ENCODE measurements around the gene SPATA31D1.
"Not testable (repeated sequence)": the region's sequence is repeated elsewhere in the genome, so short reads cannot be mapped to it uniquely, and the experiment has no call there.

Gene SPATA31D1

DNA sequence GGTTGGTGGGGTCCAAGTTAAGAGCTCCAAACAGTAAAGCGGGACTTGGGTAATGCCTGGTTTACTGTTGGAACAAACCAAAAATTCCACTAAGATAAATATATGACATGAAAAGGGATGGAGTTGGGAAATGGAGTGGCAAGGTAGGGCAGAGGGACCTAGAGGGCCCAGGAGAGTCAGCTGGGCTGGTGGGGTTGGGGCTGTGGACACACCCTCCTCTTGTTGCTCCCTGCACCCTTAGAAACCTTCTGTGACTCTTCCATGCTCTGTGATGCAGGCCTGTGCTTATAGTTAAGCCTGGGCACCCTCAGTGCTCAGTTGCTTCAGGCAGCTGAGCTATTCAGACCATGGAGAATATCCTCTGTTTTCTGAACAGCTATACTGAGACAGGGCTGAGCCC is at the start of gene SPATA31D1:
Gene SPATA31D1, plus strand, starts transcription at position 301 of the 400 bp plus-strand sequence. Its CDS starts 47 bp downstream, at position 348.
- DNase-seq, result not testable (repeated sequence)

DNA sequence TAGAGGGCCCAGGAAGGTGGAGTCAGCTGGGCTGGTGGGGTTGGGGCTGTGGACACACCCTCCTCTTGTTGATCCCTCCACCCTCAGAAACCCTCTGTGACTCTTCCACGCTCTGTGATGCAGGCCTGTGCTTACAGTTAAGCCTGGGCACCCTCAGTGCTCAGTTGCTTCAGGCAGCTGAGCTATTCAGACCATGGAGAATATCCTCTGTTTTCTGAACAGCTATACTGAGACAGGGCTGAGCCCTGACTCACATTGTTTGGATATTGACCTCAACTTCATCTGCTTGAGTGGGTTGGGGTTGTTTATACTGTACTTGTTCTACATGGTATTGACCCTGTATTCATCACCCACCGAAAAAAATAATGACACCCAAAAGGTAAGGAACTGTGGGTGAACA is 45.2 kb upstream of the SPATA31D1 start, which contains the start of gene SPATA31D3:
Gene SPATA31D3, plus strand, starts transcription at position 108 of the 400 bp plus-strand sequence. Its CDS starts 86 bp downstream, at position 194.
- DNase-seq, result not testable (repeated sequence)

DNA sequence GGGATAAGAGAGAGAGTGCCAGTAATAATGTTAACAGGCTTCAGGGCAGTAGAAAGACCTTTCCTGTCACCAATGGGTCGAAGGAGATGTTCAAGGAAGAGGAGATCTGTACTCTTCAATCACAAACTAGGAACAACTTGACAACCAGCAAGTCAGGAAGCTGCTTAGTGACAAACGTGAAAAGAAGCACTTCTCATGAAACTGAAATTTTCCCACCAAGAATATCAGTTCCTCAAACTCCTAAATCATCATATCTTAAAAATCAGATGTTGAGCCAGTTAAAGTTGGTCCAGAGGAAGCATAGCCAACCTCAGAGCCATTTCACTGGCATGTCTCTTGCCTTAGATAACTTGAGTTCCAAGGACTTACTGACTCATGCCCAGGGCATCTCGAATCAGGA is 39.9 kb upstream of the SPATA31D1 start:
- not testable (repeated sequence) for DNase-seq

DNA sequence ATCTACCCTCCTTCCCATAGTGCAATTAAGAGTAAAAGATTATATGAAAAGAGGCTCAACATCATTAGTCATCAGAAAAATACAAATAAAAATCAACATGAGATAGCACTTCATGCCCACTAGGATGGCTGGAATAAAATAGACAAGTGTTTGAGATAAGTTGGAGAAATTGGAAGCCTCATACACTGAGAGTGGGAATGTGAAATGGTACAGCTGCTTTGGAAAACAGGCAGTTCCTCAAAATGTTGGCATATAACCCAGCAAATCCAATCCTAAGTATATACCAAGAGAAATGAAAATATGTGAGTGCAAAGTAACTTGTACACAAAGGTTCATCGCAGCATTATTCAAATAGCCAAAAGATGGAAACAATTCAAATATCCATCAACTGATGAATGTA is 35.5 kb upstream of the SPATA31D1 start:
- DNase-seq, result no peak

DNA sequence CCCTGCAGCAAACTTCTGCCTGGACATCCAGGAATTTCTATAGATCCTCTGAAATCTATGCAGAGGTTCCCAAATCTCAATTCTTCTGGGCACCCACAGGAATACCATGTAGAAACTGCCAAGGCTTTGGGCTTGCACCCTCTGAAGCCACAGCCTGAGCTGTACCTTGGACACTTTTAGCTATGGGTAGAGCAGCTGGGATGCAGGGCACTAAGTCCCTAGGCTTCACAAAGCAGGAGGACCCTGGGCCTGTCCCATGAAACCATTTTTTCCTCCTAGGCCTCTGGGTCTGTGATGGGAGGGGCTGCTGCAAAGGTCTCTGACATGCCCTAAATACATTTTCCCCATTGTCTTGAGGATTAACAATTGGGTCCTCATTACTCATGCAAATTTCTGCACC is 32.9 kb upstream of the SPATA31D1 start:
- no peak for DNase-seq

DNA sequence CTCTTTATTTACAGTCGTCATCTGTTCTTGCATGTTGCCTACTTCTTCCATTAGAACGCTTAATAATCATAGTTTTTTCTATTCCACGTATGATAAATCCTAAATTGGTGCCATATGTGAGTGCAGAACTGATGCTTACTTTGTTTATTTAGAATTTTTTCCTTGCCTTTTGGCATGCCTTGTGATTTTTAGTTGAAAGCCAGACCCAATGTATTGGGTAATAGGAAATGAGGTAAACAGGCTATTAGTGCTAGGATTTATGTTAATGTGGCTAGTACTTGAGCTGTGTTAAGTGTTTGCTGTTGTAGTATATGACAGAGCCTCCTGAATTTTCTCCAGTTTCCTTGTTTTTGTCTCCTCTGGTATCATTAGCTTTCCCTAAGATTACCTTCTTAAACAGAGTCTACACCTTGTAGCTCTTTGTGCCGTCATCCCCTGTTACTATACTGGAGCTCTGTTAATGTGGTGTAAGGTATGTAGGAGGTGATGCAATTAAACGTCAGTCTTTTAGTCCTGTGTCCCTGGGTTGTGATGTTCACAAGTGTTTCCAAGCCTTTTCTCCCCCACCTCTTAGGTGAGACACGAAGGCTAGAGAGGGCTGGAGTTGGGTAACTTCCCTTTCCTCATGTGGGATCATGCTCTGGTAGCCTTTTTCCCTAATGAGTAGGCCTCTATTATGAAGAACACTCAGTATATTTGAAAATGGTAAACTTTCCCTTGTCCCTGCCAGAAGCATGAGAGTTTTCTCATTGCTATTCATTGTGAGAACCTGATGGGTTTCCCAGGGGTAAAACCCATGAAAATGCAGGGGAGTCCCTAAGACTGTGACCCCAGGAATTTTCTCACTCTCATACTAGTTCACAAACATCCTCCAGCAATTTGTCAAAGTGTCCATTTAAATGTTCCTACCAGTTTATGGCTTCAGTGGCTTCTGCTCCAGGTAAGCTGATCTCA is 24.1 kb upstream of the SPATA31D1 start:
- no peak for DNase-seq

DNA sequence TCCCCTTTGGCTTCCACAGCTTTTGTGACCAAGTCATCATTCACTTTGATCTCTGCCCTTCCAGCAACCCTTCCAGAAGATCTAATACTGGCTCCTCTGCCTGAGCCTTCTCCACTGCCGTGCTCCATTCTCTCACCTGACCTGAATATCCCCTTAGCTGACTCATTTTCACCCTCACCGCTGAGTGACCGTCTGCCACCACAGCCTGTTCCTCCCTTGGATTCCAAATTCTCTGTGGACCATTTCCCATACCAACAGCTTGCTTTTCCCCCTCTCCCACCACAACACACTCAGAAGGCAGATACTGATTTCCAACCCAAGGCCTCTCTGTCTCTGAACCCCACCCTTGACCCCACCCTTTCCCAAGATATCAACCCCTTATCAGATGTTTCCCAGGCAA is 20.5 kb upstream of the SPATA31D1 start:
- no peak for DNase-seq

DNA sequence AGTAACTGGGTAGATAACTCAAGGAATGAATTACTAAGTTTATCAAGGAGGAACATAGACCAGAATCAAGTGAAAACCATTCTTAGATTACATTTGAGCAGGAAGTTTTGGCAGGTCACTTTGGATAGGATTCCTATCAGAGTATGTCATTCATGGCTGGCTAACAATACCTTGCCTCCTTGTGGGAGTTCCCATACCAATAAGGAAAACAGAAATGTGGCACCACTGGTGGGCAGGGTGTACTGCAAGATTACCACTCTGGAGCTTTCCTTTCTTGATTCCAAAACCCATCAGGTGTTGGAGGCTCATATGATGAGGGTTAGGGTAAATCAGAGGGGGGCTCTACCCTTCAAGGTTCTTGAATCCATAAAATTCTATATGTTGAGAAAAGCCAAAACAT is 18.6 kb upstream of the SPATA31D1 start:
- no peak for DNase-seq

DNA sequence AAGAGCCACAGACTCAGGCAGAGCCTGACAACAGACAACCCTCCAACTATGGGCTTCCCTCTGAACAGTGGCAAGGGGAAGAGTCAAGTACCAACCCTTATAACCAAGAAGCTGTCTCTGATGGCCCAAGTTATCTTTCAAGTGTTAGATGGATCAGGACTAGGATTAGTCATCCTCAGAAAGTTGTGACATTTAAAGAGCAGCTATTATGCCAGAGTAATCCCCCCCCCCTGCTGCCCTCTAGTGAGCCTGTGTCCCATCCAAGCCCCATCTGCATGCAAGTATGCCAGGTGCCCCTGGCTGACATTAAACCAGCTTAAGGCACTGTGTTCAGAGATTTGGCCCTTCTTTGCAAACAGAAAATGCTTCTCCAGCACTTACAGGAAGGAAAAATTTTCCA is 16.8 kb upstream of the SPATA31D1 start:
- DNase-seq, result no peak

DNA sequence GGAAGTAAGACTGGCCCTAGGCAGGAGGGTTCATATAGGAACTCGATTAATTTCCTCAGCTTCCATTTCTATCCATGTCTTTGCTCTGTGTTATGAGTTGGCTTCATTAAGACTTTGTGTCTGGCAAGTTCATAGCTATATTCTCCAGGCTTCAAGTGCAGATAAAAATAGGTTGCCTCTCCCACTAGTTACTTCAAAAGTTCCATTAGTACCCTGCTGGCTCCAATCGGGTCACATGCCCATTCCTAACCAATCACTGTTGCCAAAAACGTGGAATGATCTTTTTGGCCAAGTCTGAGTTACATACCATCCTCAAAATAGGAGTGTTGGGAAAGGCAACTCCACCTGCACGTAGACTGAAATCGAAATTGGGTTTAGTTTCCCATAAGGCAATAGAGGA is 13.8 kb upstream of the SPATA31D1 start:
- DNase-seq, result no peak

DNA sequence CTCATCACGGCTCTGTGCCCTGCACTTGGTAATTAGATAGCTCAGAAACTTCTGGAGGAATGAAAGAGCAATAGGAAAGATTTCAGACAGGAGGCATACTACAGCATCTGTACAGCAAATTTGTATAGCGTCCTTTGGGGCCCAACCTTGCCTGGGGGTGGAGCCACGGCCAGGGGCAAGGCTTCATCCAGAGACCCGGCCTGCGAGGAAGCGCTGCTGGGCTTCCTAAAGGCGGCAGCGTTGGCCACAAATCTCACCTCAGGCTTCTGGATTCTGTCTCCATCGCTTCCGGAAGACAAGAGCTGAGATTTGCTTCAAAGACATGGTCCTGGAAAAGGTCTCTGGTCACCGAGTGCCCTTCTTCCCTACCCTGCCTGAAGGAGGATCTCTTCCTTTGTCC is 12.2 kb upstream of the SPATA31D1 start:
- DNase-seq, result no peak

DNA sequence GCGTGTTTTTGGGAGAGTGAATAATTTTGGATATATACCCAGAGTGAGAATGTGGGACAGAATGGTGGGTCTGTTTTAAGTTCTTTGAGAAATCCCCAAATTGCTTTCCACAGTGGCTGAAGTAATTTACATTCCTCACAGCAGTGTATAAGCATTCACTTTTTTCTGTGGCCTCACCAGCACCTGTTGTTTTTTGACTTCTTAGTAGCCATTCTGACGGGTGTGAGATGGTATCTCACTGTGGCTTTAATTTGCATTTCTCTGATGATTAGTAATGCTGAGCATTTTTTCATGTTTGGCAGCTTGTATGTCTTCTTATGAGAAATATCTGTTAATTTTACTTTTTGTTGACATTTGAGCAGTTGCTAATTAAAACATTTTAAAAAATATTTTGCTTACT is 9.4 kb upstream of the SPATA31D1 start:
- DNase-seq, result no peak

DNA sequence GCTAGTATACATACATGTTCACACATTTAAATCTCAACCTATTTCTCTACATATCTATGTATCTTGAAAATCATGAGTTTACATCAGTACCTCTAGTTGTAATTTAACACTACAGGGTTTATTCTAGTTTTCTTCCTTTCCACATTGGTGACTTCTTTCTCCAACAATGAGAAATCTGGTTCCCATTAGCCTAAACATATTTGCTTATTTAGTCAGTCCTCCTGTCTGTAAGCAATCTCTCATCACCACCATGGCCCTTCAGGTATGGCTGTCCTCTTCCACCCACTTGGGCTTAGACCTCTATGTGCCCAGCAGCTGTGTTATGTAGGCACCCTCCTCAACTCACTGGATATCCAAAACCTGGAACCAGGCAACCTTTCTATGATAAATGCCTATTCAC is 8.0 kb upstream of the SPATA31D1 start:
- no peak for DNase-seq

DNA sequence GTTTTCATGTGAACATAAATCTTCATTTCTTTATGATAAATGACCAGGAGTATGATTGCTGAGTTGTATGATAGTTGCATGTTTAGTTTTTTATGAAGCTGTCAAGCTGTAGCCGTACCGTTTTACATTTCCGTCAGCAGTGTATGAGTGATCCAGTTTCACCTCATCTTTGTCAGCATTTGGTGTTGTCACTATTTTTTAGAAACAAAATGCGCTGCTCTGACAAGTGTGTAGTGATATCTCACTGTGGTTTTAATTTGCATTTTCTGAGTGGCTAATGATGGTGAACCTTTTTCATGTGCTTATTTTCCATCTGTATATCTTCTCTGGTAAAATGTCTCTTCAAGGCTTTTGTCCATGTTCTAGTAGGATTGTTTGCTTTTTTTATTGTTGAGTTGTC is 6.7 kb upstream of the SPATA31D1 start:
- no peak for DNase-seq

DNA sequence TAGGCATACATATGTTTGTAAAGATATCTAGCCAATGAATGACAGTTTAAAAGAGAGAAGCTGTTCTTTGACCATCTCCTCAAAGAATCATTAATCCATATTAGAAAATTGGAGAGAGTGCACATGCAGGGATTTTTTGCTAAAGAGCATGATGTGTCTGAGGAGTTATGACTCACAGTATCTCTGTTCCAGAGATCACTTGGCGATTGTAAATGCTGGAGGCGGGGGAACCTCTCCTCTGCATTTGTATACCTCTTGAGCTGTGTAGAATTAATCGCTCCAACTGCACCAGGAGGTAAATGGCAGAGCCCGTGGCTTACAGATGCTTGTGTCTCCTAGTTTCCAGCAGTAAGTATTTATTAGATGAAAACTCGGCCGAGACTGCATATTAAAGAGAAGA is 3.6 kb upstream of the SPATA31D1 start:
- DNase-seq, result no peak

DNA sequence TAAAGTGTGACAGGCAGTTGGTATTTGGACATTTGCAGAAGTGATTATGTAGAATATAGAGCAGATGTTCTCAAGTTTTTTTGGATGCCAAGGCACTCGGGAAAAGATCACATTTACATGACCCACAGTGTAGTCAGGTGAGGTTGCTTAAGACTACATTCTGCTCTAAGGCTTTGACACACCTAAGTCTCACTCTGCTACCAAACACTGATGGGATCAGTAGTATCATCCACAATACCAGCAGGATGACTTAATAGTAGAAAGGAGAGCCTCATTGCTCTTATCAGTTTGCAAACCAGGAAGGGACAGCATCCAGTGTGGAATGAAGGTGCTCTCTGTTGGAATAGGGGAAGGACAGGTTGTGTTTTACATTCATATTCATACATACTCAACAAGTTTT is 2.5 kb upstream of the SPATA31D1 start:
- DNase-seq, result no peak

DNA sequence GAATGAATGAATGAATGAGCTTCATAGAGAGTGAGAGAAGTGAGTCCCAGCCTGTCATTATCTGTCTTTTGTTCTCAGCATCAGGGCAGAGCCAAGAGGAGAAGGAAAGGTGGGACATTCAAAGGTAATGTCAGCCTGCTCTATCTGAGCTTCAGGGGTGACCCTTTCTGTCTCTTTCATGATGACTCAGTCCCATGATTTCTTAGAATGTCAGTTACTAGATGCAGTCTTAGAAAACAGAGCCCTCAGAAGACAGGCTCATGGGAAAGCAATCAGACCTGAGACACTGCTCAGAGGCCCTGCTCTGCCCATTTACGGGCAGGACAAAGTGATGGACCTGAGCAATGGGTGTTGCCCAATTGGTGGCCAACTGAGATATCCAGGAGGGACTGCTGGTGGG is 1.1 kb downstream of the SPATA31D1 start:
- DNase-seq, result no peak

DNA sequence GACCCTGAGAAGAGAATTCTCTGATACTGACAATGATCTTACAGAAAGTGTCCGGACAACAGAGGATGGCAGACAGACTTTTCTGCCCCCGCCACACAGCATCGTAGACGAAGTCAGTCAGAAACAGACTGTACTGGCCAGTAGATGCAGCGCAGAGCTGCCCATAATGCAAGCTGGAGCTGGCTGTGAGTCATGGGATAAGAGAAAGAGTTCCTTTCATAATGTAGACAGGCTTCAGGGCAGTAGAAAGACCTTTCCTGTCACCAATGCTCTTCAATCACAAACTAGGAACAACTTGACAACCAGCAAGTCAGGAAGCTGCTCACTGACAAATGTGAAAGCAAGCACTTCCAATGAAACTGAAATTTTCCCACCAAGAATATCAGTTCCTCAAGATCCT is 5.1 kb downstream of the SPATA31D1 start:
- DNase-seq, result no peak

DNA sequence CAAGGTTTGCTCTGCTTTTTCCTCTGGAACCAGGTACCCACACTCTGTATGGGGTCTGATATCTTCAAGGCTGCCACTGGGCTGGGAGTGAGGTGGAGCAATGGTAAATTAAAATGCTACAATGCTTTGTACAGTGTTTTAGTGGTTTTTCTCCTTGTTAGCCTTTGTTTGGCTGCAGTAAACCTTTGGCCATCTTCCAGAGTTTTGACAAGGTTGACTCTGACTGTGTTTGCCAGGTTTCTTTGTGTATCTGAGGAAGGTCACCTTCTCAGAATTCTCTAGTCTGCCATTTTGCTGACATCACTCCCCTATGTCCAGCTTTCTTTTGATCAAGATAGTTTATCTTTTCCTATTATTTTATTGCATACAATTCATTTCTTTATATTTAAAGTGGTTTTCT is 11.2 kb downstream of the SPATA31D1 start:
- no peak for DNase-seq

DNA sequence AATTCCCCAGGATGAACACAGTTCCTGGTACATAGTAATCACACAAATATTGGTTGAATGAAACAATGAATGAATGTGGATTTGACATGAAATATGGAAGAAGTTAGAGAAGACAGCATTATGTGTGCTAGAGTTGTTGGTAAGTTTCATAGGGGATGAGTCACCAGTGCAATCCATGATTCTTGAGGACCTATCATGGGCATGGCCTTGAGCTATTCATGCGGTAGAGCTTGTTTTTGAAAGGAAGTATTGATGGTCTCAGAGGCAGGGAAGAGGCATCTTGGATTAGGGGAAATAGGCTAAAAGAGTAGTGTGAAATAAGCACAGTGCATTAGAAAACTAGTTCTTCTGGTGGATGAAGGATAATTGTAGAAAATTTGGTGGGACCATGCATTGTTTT is 22.1 kb downstream of the SPATA31D1 start:
- DNase-seq, result no peak

DNA sequence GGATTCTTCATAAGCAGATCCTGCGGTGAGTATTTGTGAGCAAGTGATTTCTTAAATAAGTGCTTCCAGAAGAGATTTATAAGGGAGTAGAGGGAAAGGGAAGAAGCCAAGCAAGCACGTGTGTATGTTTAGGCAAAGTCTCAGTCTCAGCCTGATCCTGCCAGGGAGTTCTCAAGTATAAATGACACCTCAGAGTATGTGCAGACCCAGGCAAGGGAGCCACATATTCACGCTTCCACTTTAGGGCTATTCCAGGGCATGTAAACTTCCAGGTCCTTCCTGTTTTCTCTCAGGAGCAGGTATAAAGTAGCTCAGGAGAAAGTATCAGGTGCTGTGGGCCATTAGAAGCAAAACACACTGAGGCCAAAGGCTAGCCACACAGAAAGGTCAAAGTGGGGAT is 22.6 kb downstream of the SPATA31D1 start:
- no peak for DNase-seq

DNA sequence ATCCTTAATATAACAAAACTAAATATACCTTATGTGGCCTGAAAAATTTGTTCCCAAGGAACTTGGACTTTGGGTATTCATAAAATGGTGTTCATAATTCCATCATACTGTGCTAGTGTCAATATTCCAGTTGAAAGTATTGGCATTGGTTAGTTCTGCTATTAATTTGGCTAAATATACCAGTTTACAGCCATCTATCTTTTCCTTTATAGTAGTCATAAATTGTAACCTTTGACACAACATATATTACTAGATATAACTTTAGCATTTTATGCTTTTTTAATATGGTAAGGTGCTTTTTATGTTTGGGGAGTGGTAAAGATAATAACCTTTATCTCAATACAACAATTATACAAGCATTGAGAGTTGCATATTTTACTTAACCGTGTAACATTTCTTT is 23.7 kb downstream of the SPATA31D1 start:
- DNase-seq, result no peak

DNA sequence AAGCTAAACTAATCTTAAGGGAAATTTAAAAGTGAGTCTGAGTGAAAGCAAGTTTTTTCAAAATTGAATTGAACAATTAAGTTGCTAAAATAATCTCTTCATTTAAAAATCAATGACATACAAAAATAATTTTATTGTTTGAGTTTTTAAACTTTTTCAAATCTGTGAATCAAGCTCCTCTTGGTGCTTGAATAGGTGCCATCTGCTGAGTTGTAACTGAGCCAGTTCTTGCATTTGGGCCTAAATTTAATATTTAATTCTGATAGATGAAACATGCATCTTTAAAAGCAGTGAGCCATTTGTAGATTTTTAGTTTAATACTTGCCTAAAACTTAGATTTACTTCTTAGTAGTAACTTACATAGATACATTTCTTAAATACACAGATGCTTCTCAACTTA is 31.8 kb downstream of the SPATA31D1 start:
- DNase-seq, result no peak

DNA sequence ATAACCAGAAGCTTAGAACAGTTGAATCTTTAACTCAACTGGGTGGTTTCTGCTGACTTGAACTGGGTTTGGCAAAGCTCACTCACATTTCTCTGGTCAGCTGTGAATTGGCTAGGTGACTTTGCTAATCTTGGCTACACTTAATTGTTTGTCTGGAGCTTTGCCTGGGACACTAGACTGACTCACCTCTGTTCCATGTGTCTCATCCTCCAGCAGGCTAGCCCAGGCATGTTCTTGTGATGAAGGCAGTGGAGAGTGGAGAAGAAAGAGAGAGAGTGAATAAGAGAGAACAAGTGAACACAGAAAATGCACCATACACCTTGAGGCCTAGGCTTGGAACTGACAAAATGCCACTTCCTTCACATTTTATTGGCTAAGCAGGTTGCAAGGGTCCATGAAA is 32.6 kb downstream of the SPATA31D1 start:
- DNase-seq, result no peak

DNA sequence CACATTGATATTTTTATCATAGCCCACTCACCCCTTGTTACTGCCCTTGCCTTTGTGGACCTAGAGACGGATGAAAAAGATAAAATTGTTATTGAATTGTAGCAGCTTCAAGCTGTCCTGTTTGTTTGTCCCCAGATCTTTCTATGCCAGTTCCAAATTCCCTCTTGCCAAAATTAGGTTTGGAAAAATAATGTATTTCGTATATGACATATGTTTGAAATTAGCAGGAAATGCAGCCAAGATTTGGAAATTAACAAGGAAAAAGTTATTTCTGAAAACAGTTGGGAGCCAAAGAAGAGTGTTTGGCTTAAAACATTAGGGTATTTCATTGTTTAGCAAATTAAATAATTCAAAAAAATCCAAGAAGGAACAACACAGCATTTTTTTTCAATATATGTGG is 33.5 kb downstream of the SPATA31D1 start:
- no peak for DNase-seq

Data from NCI-H1092 (cell line).